Measurements from ENCODE around the gene PWWP2B. TPM values are rescaled to one million over a fixed set of nuclear protein-coding genes. Genes with fewer than 3 reads are reported as not detected.

The PWWP2B gene
- total RNA-seq, 4 donors from 2014 or later = 28.3 to 33.1 (median 28.9) TPM

DNA sequence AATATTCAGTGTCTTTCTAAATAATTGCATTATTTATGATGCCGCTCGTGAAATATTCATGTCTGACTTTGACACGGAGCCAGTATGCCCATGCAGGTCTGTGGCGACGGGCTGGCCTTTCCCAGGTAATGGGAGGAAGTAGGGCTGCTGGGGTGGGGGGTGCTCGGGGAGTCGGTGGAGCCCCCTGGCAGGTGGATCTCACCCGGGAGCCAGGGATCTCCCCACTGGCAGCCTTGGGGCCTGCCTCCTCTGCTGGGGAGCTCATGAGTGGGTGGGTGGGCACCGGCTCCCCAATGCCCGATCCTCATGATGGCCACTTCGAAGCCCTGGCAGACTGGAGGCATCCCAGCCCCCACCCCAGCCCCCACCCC, 52.8 kb downstream of the PWWP2B start:
- H3K4me3 ChIP-seq (ENCODE audit: low read depth, poor library complexity, severe bottlenecking) = no peak overlapping the region
- no peak for DNase-seq (ENCODE audit: low spot score in 2 of 2)
- 59 to 92% methylated on average over 4 to 11 of the region's 11 CpGs for WGBS, 2 donors
- TF ChIP-seq, protein P1, sequence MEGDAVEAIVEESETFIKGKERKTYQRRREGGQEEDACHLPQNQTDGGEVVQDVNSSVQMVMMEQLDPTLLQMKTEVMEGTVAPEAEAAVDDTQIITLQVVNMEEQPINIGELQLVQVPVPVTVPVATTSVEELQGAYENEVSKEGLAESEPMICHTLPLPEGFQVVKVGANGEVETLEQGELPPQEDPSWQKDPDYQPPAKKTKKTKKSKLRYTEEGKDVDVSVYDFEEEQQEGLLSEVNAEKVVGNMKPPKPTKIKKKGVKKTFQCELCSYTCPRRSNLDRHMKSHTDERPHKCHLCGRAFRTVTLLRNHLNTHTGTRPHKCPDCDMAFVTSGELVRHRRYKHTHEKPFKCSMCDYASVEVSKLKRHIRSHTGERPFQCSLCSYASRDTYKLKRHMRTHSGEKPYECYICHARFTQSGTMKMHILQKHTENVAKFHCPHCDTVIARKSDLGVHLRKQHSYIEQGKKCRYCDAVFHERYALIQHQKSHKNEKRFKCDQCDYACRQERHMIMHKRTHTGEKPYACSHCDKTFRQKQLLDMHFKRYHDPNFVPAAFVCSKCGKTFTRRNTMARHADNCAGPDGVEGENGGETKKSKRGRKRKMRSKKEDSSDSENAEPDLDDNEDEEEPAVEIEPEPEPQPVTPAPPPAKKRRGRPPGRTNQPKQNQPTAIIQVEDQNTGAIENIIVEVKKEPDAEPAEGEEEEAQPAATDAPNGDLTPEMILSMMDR (IDR thresholded peaks at IDR 0.05) = no peak
- TF ChIP-seq POLR2A (IDR thresholded peaks at IDR 0.05) = no peak
- intact Hi-C loops (cut with DNase I; ENCODE audit: low total_unique reads) = no loop called here

DNA sequence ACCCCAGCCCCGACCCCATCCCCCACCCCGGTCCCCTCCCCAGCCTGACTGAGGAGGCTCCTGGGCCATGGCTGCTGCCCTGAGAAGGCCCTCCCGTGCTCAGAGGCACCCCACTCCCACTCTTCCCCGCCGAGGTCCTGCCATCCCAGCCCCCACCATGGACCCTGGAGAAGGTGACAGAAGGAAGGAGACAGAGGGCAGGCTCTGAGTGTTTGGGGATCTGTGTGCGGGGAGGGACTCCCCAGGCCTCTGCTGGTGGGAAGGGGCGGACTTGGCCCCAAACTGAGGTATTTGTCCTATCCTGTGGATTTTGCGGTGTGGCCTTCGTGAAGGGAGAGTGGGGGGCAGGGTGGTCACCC, 53.4 kb downstream of the PWWP2B start:
- WGBS, 2 donors = 74 to 77% methylated on average over 6 to 7 of the region's 9 CpGs
- no peak for DNase-seq (ENCODE audit: low spot score in 2 of 2)
- H3K4me3 ChIP-seq (ENCODE audit: low read depth, poor library complexity, severe bottlenecking) = no peak overlapping the region
- intact Hi-C loops (cut with DNase I; ENCODE audit: low total_unique reads) = no loop called here
- TF ChIP-seq, protein P1 (IDR thresholded peaks at IDR 0.05) = no peak
- TF ChIP-seq POLR2A (IDR thresholded peaks at IDR 0.05) = no peak

DNA sequence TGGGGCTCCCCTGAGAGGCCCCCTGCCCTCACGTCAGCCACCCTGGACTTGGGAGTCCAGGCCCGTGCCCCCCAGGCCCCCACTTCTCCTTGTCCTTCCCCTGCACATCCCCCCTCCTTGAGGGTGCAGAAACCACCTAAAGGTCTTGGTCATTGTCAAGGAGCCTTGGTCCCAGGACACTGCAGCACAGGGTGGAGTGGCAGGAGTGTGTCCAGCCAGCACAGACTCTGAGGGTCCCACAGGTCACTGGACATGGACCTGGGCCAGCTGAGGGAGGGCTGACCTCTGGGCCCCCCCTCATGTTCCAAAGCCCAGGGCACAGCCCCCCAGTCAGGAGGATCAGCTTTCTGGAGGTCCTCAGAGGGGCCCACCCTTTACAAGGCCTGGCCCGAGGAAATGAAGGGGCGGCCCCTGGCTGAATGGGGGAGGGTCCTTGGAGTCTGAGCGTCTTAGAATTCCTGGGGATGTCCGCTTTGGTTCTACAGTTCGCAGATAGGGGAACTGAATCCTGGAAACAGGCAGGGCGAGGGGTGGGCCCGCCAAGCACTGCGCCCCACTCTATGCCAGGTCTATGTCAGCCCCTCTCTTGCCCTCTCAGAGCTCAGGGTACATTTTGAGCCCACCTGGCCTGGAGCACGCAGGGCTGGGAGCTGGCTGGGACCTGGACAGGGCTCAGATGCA, 54.0 kb downstream of the PWWP2B start:
- TF ChIP-seq POLR2A (IDR thresholded peaks at IDR 0.05) = no peak
- TF ChIP-seq, protein P1 (IDR thresholded peaks at IDR 0.05) = no peak
- DNase-seq (ENCODE audit: low spot score in 2 of 2) = no peak

DNA sequence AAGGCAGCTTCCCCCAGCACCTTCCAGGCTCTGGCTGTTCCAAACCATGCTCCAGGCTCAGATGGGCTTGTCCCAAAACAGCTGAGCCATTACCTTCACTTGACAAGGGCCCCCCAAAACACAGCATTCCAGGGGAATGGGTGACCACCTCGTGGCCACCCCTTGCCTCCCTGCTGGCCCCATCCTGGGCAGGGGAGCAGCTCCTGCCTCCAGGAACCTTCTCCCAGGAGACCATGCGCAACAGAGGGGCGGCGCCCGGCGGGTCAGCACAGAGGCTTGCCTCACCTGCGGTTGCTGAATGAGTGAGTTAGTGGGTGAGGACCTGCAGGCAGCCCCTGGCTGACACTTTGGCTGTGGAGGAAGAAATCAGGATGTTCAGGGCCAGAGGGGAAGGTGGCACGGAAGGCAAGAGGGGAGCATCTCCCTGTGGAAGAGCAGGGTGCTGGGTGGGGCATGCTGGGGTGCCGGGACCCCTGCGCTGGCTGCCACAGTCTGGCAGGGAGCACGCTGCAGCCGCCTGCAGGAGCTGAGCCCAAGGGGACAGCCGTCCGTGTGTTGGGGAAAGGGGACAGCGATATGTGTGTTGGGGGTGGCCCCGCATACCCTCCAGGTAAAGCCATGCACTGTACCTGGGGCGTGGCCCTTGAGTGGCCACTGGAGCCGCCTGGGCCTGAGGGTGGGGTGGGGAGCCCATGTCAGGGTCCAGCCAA, 54.7 kb downstream of the PWWP2B start:
- no peak overlapping the region for H3K4me3 ChIP-seq (ENCODE audit: low read depth, poor library complexity, severe bottlenecking)
- DNase-seq (ENCODE audit: low spot score in 2 of 2) = no peak
- 66 to 73% methylated on average over 17 of the region's 18 CpGs for WGBS, 2 donors
- intact Hi-C loops (cut with DNase I; ENCODE audit: low total_unique reads) = loop anchor here (2.0 kb wide), 1 partner anchor 65 kb away; no protein-coding TSS in a partner anchor
- TF ChIP-seq, protein P1 (IDR thresholded peaks at IDR 0.05) = no peak
- no peak for TF ChIP-seq POLR2A (IDR thresholded peaks at IDR 0.05)

More for the DNA sequence above, 54.0 kb downstream of the PWWP2B start:
- intact Hi-C loops (cut with DNase I; ENCODE audit: low total_unique reads) = no loop called here
- 72 to 78% methylated on average over 11 of the region's 11 CpGs for WGBS, 2 donors
- no peak overlapping the region for H3K4me3 ChIP-seq (ENCODE audit: low read depth, poor library complexity, severe bottlenecking)

DNA sequence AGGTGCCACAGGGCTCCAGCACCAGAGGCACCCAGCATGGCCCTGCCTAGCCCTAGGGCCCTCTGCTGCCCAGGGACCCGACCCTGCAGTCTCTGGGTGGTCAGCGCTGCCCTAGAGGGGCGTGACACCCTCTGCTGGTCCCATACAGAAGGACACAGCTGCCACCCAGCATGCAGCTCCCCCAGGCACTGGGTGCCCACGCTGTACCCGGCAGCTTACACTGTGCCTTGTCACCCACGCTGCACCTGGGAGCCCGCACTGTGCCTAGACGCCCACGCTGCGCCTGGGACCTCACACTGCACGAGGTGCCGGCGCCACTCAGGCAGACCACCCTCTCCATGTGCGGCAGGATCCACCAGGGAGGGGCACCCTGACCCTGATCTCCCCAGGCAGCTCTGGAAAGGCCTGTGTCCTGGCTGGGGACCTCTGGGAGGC, 55.2 kb downstream of the PWWP2B start:
- 81 to 87% methylated on average over 11 to 14 of the region's 14 CpGs for WGBS, 2 donors
- no peak for TF ChIP-seq POLR2A (IDR thresholded peaks at IDR 0.05)
- TF ChIP-seq, protein P1 (IDR thresholded peaks at IDR 0.05) = no peak
- DNase-seq (ENCODE audit: low spot score in 2 of 2) = no peak
- H3K4me3 ChIP-seq (ENCODE audit: low read depth, poor library complexity, severe bottlenecking) = no peak overlapping the region
- intact Hi-C loops (cut with DNase I; ENCODE audit: low total_unique reads) = loop anchor here (2.0 kb wide), 1 partner anchor 65 kb away; no protein-coding TSS in a partner anchor
